Stomach (tissue), 9 donors: Measurements from ENCODE around the gene RXRA. TPM values are rescaled to one million over a fixed set of nuclear protein-coding genes. Genes with fewer than 3 reads are reported as not detected.

Experiments
- DNase-seq, 2 donors: peaks; one replicate each; pipeline versions ENCODE4 v3.0.0 to v3.0.0-alpha.2; 2013 to 2019
- H3K27ac ChIP-seq, 5 donors: fragments of 200-600 bp in 4 of 5; sonication (generic) in 4 of 5; one replicate each; pipeline ENCODE4 v1.5.1; 2013 to 2019; ENCODE audit warnings: mild to moderate bottlenecking in 1 of 5, moderate library complexity in 1 of 5
- H3K27me3 ChIP-seq, 3 donors: fragments of 200-600 bp; sonication (generic); one replicate each; pipeline ENCODE4 v1.5.1; 2017 to 2019; ENCODE audit warnings: mixed run types in 1 of 3
- H3K36me3 ChIP-seq, 4 donors: fragments of 200-600 bp; sonication (generic); 1 replicate in 3 of 4; 2 replicates in 1 of 4; pipeline ENCODE4 v1.5.1; 2016 to 2019
- H3K4me1 ChIP-seq, 4 donors: fragments of 200-600 bp; sonication (generic); one replicate each; pipeline ENCODE4 v1.5.1; 2016 to 2019
- H3K4me3 ChIP-seq, 4 donors: fragments of 200-600 bp; sonication (generic) in 3 of 4; one replicate each; pipeline ENCODE4 v1.5.1; 2016 to 2019; ENCODE audit warnings: mild to moderate bottlenecking in 1 of 4
- H3K9me3 ChIP-seq, 4 donors: fragments of 200-600 bp; sonication (generic); one replicate each; pipeline ENCODE4 v1.5.1; 2016 to 2019
- CTCF ChIP-seq, 7 experiments: fragments of 450-650 bp in 4 of 7; fragments of 200-600 bp in 3 of 7; sonication (generic) in 3 of 7; IDR thresholded peaks; one replicate each; pipeline ENCODE4 v1.5.1; 2016 to 2019; ENCODE audit warnings: antibody characterized with exemption in 7 of 7, control low read depth in 2 of 7, mild to moderate bottlenecking in 1 of 7
- EP300 ChIP-seq: sonication (generic); formaldehyde crosslinking; IDR thresholded peaks from one replicate; pipeline ENCODE4 v1.6.1; 2017; ENCODE audit warnings: antibody characterized with exemption
- POLR2A ChIP-seq, 4 donors: fragments of 450-650 bp; IDR thresholded peaks; one replicate each; pipeline ENCODE4 v1.6.1; 2016; ENCODE audit warnings: antibody characterized with exemption in 4 of 4, control low read depth in 2 of 4, mild to moderate bottlenecking in 1 of 4, moderate library complexity in 1 of 4
- POLR2AphosphoS5 ChIP-seq, 3 donors: sonication (generic); formaldehyde crosslinking; IDR thresholded peaks; one replicate each; pipeline ENCODE4 v1.6.1; 2016; ENCODE audit warnings: antibody characterized with exemption in 3 of 3
- WGBS, 5 donors: extraction: QIAGEN DNeasy Blood & Tissue Kit in 3 of 5; methylation state at CpG; one replicate each; pipeline versions ENCODE4 v1.1.5 to v1.1.7; 2013 to 2018; 5-methylcytosine and 5-hydroxymethylcytosine counted together
- intact Hi-C: fragments of 100-400 bp; cut with DNase I; formaldehyde crosslinking; loops from one replicate; pipeline ENCODE4 v1.15.1; 2023; ENCODE audit warnings: low total_unique reads
- polyA plus RNA-seq, 3 donors: library from polyadenylated mRNA; stranded (reverse); fragments of 200-250 nt; gene quantifications; one replicate each; pipeline ENCODE4 v1.2.3, GENCODE V29; 2013
- total RNA-seq, 5 donors: library from RNA; depleted of rRNA; stranded (reverse); fragments of >200 nt; gene quantifications; one replicate each; pipeline versions ENCODE4 v1.1.0 to v1.2.3, GENCODE V29; 2014 to 2016
- donor health status: healthy with polysubstance abuse.
- donor health status: Bipolar disorder and iron deficiency.
- donor health status: healthy.

Gene RXRA
- total and polyA plus RNA-seq, 8 donors: 14.0 to 68.4 (median 29.3) TPM

GRCh38 chr9:134437403-134438194 is 111.3 kb downstream of the RXRA start:
- Histone ChIP-seq H3K36me3 (peaks cover 14 to 39% (median 32%) of the 10 kb centered on the region in 4 donors), H3K27ac (peak overlapping the region in 4 of 5 donors; percentile 44 to 91 (median 89)), H3K4me3 (peak overlapping the region in 1 of 4 donors; percentile 2), H3K4me1 (peaks cover 65 to 81% (median 73%) of the 10 kb centered on the region in 4 donors), H3K27me3 (peaks cover 0 to 13% (median 8%) of the 10 kb centered on the region in 3 donors), H3K9me3 (no peaks in the 10 kb centered on the region)
- intact Hi-C loops: loop anchor here (10.0 kb wide), 1 partner anchor 103 kb away; no protein-coding TSS in a partner anchor
- 37 to 62% (median 47%) methylated on average over 16 to 31 of the region's 31 CpGs for WGBS, 5 donors
- TF ChIP-seq POLR2AphosphoS5 (IDR thresholded peaks at IDR 0.05): no peak
- no peak for TF ChIP-seq POLR2A (IDR thresholded peaks at IDR 0.05)
- no peak for TF ChIP-seq CTCF (IDR thresholded peaks at IDR 0.05)
- DNase-seq: peak; percentile 60 to 84

GRCh38 chr9:134438195-134438788 is 112.0 kb downstream of the RXRA start:
- Histone ChIP-seq H3K4me1 (peaks cover 65 to 81% (median 73%) of the 10 kb centered on the region in 4 donors), H3K9me3 (no peaks in the 10 kb centered on the region), H3K36me3 (peaks cover 14 to 39% (median 31%) of the 10 kb centered on the region in 4 donors), H3K27ac (peak overlapping the region in 4 of 5 donors; percentile 44 to 91 (median 89)), H3K4me3 (no peak overlapping the region), H3K27me3 (peaks cover 0 to 20% (median 10%) of the 10 kb centered on the region in 3 donors)
- WGBS, 5 donors: 44 to 65% (median 53%) methylated on average over 14 to 19 of the region's 19 CpGs
- TF ChIP-seq CTCF (IDR thresholded peaks at IDR 0.05) (peak in 3 of 7 experiments; percentile 41 to 44 (median 43)), EP300 (no peak), POLR2A (IDR thresholded peaks at IDR 0.05) (no peak)
- intact Hi-C loops: loop anchor here (10.0 kb wide), 1 partner anchor 103 kb away; no protein-coding TSS in a partner anchor
- DNase-seq: peak; percentile 59 to 74

GRCh38 chr9:134439368-134439784 is 113.1 kb downstream of the RXRA start:
- H3K27me3 ChIP-seq: peaks cover 0 to 20% (median 10%) of the 10 kb centered on the region in 3 donors
- 87 to 91% (median 89%) methylated on average over 11 to 23 of the region's 23 CpGs for WGBS, 5 donors
- DNase-seq: no peak
- peaks cover 11 to 29% (median 22%) of the 10 kb centered on the region in 4 donors for H3K36me3 ChIP-seq
- TF ChIP-seq POLR2AphosphoS5 (IDR thresholded peaks at IDR 0.05) (no peak), POLR2A (IDR thresholded peaks at IDR 0.05) (no peak), EP300 (no peak), CTCF (IDR thresholded peaks at IDR 0.05) (no peak)
- H3K9me3 ChIP-seq: no peaks in the 10 kb centered on the region
- H3K4me3 ChIP-seq: no peak overlapping the region
- intact Hi-C loops: loop anchor here (10.0 kb wide), 1 partner anchor 105 kb away; no protein-coding TSS in a partner anchor
- peaks cover 61 to 78% (median 70%) of the 10 kb centered on the region in 4 donors for H3K4me1 ChIP-seq
- peak overlapping the region in 1 of 5 donors; percentile 91 for H3K27ac ChIP-seq

- TF ChIP-seq POLR2AphosphoS5 (IDR thresholded peaks at IDR 0.05) (no peak), POLR2A (IDR thresholded peaks at IDR 0.05) (no peak), CTCF (IDR thresholded peaks at IDR 0.05) (no peak), EP300 (no peak)
- no peaks in the 10 kb centered on the region for H3K9me3 ChIP-seq
- 59 to 73% (median 69%) methylated on average over 12 to 16 of the region's 16 CpGs for WGBS, 5 donors
- H3K27me3 ChIP-seq: peaks cover 0 to 20% (median 10%) of the 10 kb centered on the region in 3 donors
- peaks cover 11 to 26% (median 20%) of the 10 kb centered on the region in 4 donors for H3K36me3 ChIP-seq
- H3K4me3 ChIP-seq: no peak overlapping the region
- H3K4me1 ChIP-seq: peaks cover 50 to 65% (median 57%) of the 10 kb centered on the region in 4 donors
- H3K27ac ChIP-seq: no peak overlapping the region
- intact Hi-C loops: no loop called here
- DNase-seq: no peak
These were observed 114.5 kb downstream of the RXRA start for GRCh38 chr9:134440636-134441226.
